HUES48 (cell line): ENCODE measurements around the gene PGPEP1.
A peak's percentile ranks its signal among the peaks of the same experiment; 100 is the strongest.

Experiments
- H3K27ac ChIP-seq: one replicate; pipeline ENCODE4 v1.7.0; 2013; ENCODE audit warnings: low read depth, low read length, inconsistent platforms
- H3K27me3 ChIP-seq: 2 replicates; pipeline ENCODE4 v1.6.1; 2013; ENCODE audit warnings: mild to moderate bottlenecking, low read length; ENCODE audit not compliant: control insufficient read depth, insufficient read depth
- H3K36me3 ChIP-seq: 2 replicates; pipeline ENCODE4 v1.6.1; 2013; ENCODE audit warnings: low read length; ENCODE audit not compliant: control insufficient read depth, insufficient read depth
- H3K4me1 ChIP-seq: 2 replicates; pipeline ENCODE4 v1.6.1; 2013; ENCODE audit warnings: mild to moderate bottlenecking, low read length; ENCODE audit not compliant: control insufficient read depth, insufficient read depth
- H3K4me3 ChIP-seq: 2 replicates; pipeline ENCODE4 v1.5.1; 2013; ENCODE audit warnings: mild to moderate bottlenecking, low read depth, low read length
- H3K9ac ChIP-seq: 2 replicates; pipeline ENCODE4 v1.6.1; 2013; ENCODE audit warnings: mild to moderate bottlenecking, low read depth, low read length, moderate library complexity
- H3K9me3 ChIP-seq: 2 replicates; pipeline ENCODE4 v1.6.1; 2013; ENCODE audit warnings: low read length; ENCODE audit not compliant: control insufficient read depth, insufficient read depth

Gene PGPEP1

GRCh38 chr19:18308948-18309325, 31.5 kb upstream of the PGPEP1 start:
- peaks cover 14% of the 10 kb centered on the region for H3K4me1 ChIP-seq
- H3K9ac ChIP-seq = no peak overlapping the region
- peaks cover 77% of the 10 kb centered on the region for H3K36me3 ChIP-seq
- no peak overlapping the region for H3K27ac ChIP-seq
- no peaks in the 10 kb centered on the region for H3K27me3 ChIP-seq
- no peaks in the 10 kb centered on the region for H3K9me3 ChIP-seq
- no peak overlapping the region for H3K4me3 ChIP-seq

GRCh38 chr19:18309525-18310064, 30.8 kb upstream of the PGPEP1 start:
- H3K9me3 ChIP-seq = no peaks in the 10 kb centered on the region
- H3K4me3 ChIP-seq = no peak overlapping the region
- H3K27ac ChIP-seq = no peak overlapping the region
- peaks cover 8% of the 10 kb centered on the region for H3K4me1 ChIP-seq
- no peaks in the 10 kb centered on the region for H3K27me3 ChIP-seq
- no peak overlapping the region for H3K9ac ChIP-seq
- peaks cover 84% of the 10 kb centered on the region for H3K36me3 ChIP-seq

DNA sequence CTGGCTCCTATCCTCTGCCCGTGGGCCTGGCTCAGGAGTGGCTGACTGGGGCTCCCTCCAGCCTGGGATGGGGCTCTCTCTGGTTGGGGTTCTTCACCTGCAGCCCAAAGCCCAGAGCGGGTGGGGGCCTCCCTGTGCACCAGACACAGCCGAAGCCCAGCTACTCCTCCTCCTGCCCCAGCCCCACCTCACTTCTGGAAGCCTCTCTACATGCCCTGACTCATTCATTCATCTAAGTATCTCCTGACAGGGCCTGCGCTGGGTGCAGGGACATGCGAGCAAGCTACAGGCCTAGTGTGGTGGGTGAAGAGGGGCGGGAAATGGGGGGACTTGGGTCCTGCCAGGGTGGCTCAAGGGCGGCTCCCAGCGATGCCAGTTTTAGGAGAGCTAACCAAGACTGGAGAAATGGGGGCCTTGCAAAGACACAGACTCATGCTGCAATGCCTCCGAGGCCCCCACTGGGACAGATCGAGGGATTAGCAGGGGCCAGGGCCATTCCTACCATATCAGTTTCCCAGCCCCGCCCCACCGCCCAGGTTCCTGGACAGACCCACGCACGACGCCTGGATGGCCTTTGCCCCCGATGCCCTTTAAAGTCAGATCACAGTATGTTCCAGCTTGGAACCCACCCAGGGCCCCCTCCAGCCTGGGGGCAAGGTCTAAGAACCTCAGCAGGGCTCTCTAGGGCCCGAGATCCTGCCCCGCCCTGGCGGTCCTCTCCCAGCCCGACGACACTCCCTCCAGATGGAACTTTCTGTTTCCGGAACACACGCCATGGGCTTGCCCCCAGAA, 30.1 kb upstream of the PGPEP1 start:
- Histone ChIP-seq H3K9ac (no peak overlapping the region), H3K36me3 (peaks cover 88% of the 10 kb centered on the region), H3K27me3 (no peaks in the 10 kb centered on the region), H3K4me1 (peaks cover under 1% of the 10 kb centered on the region; the same call in 1 of the 2 replicates), H3K9me3 (no peaks in the 10 kb centered on the region), H3K27ac (no peak overlapping the region), H3K4me3 (no peak overlapping the region)

GRCh38 chr19:18310966-18311365, 29.4 kb upstream of the PGPEP1 start:
- Histone ChIP-seq H3K36me3 (peaks cover 93% of the 10 kb centered on the region), H3K9ac (no peak overlapping the region), H3K27me3 (no peaks in the 10 kb centered on the region), H3K9me3 (no peaks in the 10 kb centered on the region), H3K4me1 (no peaks in the 10 kb centered on the region), H3K27ac (no peak overlapping the region), H3K4me3 (no peak overlapping the region)

GRCh38 chr19:18311502-18312091, 28.8 kb upstream of the PGPEP1 start:
- H3K36me3 ChIP-seq = peaks cover 88% of the 10 kb centered on the region
- H3K9ac ChIP-seq = no peak overlapping the region
- H3K9me3 ChIP-seq = no peaks in the 10 kb centered on the region
- H3K4me3 ChIP-seq = no peak overlapping the region
- no peaks in the 10 kb centered on the region for H3K27me3 ChIP-seq
- H3K4me1 ChIP-seq = no peaks in the 10 kb centered on the region
- no peak overlapping the region for H3K27ac ChIP-seq

- Histone ChIP-seq H3K9ac (no peak overlapping the region), H3K4me3 (no peak overlapping the region), H3K4me1 (no peaks in the 10 kb centered on the region), H3K36me3 (peaks cover 82% of the 10 kb centered on the region), H3K9me3 (no peaks in the 10 kb centered on the region), H3K27ac (no peak overlapping the region), H3K27me3 (no peaks in the 10 kb centered on the region)
Observed at GRCh38 chr19:18312092-18312534, 28.3 kb upstream of the PGPEP1 start.

DNA sequence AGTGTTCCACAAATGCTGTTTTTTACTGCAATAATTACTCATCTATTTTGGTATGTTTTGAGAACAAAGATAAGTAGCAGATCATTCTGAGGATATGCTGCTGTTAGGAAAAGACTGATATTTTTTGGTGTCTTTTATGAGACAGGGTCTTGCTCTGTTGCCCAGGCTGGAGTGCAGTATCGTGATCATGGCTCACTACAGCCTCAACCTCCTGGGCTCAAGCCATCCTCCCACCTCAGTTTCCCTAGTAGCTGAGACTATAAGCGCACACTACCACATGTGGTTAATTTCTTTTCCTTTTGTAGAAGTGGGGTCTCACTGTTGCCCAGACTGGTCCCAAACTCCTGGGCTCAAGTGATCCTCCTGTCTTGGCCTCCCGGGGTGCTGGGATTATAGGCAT, 27.0 kb upstream of the PGPEP1 start:
- no peak overlapping the region for H3K4me3 ChIP-seq
- H3K36me3 ChIP-seq = peaks cover 72% of the 10 kb centered on the region
- no peaks in the 10 kb centered on the region for H3K4me1 ChIP-seq
- no peak overlapping the region for H3K27ac ChIP-seq
- H3K9ac ChIP-seq = no peak overlapping the region
- H3K9me3 ChIP-seq = no peaks in the 10 kb centered on the region
- H3K27me3 ChIP-seq = no peaks in the 10 kb centered on the region

GRCh38 chr19:18317961-18318800, 22.2 kb upstream of the PGPEP1 start:
- H3K4me3 ChIP-seq = no peak overlapping the region
- no peaks in the 10 kb centered on the region for H3K9me3 ChIP-seq
- no peak overlapping the region for H3K9ac ChIP-seq
- peaks cover 45% of the 10 kb centered on the region for H3K36me3 ChIP-seq
- no peak overlapping the region for H3K27ac ChIP-seq
- H3K27me3 ChIP-seq = no peaks in the 10 kb centered on the region
- H3K4me1 ChIP-seq = peaks cover 7% of the 10 kb centered on the region

GRCh38 chr19:18319591-18320135, 20.7 kb upstream of the PGPEP1 start:
- Histone ChIP-seq H3K27ac (no peak overlapping the region), H3K9me3 (no peaks in the 10 kb centered on the region), H3K27me3 (no peaks in the 10 kb centered on the region), H3K4me1 (peaks cover 17% of the 10 kb centered on the region), H3K36me3 (peaks cover 31% of the 10 kb centered on the region), H3K4me3 (no peak overlapping the region), H3K9ac (no peak overlapping the region)

- H3K4me3 ChIP-seq = no peak overlapping the region
- no peak overlapping the region for H3K27ac ChIP-seq
- H3K36me3 ChIP-seq = peaks cover 21% of the 10 kb centered on the region
- H3K27me3 ChIP-seq = no peaks in the 10 kb centered on the region
- peaks cover 17% of the 10 kb centered on the region for H3K4me1 ChIP-seq
- H3K9ac ChIP-seq = 0 out of 2 replicates have a peak overlapping the region, but pooled peaks have one; percentile 90
- no peaks in the 10 kb centered on the region for H3K9me3 ChIP-seq
Observed at GRCh38 chr19:18320865-18321733, 19.3 kb upstream of the PGPEP1 start.
